ENCODE measurements around the gene LGR5. TPM values are rescaled to one million over a fixed set of nuclear protein-coding genes. Genes with fewer than 3 reads are reported as not detected.
"Not testable (repeated sequence)": the region's sequence is repeated elsewhere in the genome, so short reads cannot be mapped to it uniquely, and the experiment has no call there.

Gene LGR5
- total RNA-seq, 1 donor from 2014 or later, result 1.1 TPM

DNA sequence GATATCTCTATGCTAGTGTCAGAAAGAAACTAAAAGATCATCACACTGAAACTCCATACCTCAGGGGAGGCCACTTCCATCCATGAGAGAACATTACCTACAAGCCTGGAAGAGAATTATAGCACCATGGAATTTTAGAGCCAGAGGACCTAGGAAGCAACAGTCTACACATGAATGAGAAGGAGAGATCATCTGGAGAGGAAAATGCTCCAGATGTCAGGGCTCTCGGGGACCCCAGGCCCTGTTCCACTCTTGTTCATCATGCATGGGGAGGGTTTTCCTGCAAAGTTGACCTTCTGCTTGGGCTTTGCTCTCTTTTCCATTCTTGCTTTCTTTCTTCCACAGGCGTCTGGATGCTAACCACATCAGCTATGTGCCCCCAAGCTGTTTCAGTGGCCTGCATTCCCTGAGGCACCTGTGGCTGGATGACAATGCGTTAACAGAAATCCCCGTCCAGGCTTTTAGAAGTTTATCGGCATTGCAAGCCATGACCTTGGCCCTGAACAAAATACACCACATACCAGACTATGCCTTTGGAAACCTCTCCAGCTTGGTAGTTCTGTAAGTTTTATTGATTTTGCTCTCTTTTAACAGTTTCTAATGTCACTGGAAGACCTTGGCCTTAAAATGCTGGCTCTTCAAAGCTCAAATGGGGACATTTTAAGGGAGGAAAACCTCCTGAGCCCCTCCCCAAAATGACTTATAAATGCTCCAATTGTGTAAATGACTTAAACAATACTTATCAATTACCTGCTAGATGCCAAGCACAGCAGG, 113.3 kb downstream of the LGR5 start:
- Mint-ChIP-seq H3K27ac (ENCODE audit: unreplicated experiment) (no peak overlapping the region), H3K9me3 (ENCODE audit: unreplicated experiment) (no peaks in the 10 kb centered on the region), H3K27me3 (ENCODE audit: unreplicated experiment) (no peaks in the 10 kb centered on the region), H3K4me3 (ENCODE audit: unreplicated experiment) (no peak overlapping the region), H3K36me3 (ENCODE audit: low read depth, unreplicated experiment) (no peaks in the 10 kb centered on the region), H3K4me1 (ENCODE audit: unreplicated experiment) (peaks cover 2% of the 10 kb centered on the region)
- TF ChIP-seq, protein P1, sequence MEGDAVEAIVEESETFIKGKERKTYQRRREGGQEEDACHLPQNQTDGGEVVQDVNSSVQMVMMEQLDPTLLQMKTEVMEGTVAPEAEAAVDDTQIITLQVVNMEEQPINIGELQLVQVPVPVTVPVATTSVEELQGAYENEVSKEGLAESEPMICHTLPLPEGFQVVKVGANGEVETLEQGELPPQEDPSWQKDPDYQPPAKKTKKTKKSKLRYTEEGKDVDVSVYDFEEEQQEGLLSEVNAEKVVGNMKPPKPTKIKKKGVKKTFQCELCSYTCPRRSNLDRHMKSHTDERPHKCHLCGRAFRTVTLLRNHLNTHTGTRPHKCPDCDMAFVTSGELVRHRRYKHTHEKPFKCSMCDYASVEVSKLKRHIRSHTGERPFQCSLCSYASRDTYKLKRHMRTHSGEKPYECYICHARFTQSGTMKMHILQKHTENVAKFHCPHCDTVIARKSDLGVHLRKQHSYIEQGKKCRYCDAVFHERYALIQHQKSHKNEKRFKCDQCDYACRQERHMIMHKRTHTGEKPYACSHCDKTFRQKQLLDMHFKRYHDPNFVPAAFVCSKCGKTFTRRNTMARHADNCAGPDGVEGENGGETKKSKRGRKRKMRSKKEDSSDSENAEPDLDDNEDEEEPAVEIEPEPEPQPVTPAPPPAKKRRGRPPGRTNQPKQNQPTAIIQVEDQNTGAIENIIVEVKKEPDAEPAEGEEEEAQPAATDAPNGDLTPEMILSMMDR (IDR thresholded peaks at IDR 0.05; ENCODE audit: unreplicated experiment), result no peak
- DNase-seq (ENCODE audit: low spot score), result no peak

DNA sequence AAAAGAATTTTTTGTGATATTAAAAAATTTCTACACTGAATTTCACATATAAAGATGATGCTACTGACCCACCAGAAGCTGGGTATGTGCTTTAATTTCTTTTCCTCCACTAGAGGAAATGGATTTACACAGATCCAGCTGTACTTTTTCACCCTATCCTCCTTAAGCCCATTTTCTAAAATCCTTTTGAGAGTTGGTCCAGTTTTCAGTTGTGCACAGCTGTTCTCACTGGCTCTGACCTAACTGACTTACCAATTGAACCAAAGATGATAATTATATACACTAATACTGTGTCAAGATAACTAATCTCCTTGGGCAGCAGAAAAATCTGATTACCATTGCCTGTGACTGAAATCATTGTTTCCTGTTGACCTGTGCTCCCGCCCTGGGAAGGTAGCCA, 115.6 kb downstream of the LGR5 start:
- DNase-seq (ENCODE audit: low spot score), result no peak
- no peak overlapping the region for H3K27ac Mint-ChIP-seq (ENCODE audit: unreplicated experiment)
- H3K4me1 Mint-ChIP-seq (ENCODE audit: unreplicated experiment), result peaks cover 9% of the 10 kb centered on the region
- no peaks in the 10 kb centered on the region for H3K27me3 Mint-ChIP-seq (ENCODE audit: unreplicated experiment)
- TF ChIP-seq, protein P1 (IDR thresholded peaks at IDR 0.05; ENCODE audit: unreplicated experiment), result no peak
- no peaks in the 10 kb centered on the region for H3K36me3 Mint-ChIP-seq (ENCODE audit: low read depth, unreplicated experiment)
- no peak overlapping the region for H3K4me3 Mint-ChIP-seq (ENCODE audit: unreplicated experiment)
- no peaks in the 10 kb centered on the region for H3K9me3 Mint-ChIP-seq (ENCODE audit: unreplicated experiment)

DNA sequence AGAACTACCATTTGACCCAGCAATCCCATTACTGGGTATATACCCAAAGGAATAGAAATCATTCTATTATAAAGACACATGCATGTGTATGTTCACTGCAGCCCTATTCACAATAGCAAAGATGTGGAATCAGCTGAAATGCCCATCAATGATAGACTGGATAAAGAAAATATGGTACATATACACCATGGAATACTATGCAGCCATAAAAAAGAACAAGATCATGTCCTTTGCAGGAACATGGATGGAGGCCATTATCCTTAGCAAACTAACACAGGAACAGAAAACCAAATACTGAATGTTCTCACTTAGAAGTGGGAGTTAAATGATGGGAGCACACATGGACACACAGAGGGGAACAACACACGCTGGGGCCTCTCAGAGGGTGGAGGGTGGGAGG, 116.2 kb downstream of the LGR5 start:
- not testable (repeated sequence) for H3K27me3 Mint-ChIP-seq (ENCODE audit: unreplicated experiment); H3K9me3 Mint-ChIP-seq (ENCODE audit: unreplicated experiment); H3K4me1 Mint-ChIP-seq (ENCODE audit: unreplicated experiment); H3K27ac Mint-ChIP-seq (ENCODE audit: unreplicated experiment); H3K4me3 Mint-ChIP-seq (ENCODE audit: unreplicated experiment); DNase-seq (ENCODE audit: low spot score); H3K36me3 Mint-ChIP-seq (ENCODE audit: low read depth, unreplicated experiment)

DNA sequence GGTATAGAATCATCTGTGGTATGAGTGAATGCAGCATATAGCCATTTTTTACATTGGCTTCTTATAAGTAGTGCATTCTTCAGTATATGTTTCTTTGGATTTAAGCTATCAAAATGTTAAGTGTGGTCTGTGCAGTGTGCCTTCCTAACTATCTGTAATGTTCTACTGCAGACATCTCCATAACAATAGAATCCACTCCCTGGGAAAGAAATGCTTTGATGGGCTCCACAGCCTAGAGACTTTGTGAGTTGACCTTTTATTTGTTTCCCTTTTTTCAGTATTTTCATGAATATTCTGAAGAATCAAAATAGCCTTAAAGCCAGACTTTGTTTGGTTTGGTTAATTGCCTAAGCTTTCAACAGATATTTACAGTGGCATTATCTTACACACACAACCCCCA, 116.8 kb downstream of the LGR5 start:
- TF ChIP-seq, protein P1 (IDR thresholded peaks at IDR 0.05; ENCODE audit: unreplicated experiment), result no peak
- no peaks in the 10 kb centered on the region for H3K36me3 Mint-ChIP-seq (ENCODE audit: low read depth, unreplicated experiment)
- peaks cover 9% of the 10 kb centered on the region for H3K4me1 Mint-ChIP-seq (ENCODE audit: unreplicated experiment)
- H3K4me3 Mint-ChIP-seq (ENCODE audit: unreplicated experiment), result no peak overlapping the region
- no peaks in the 10 kb centered on the region for H3K9me3 Mint-ChIP-seq (ENCODE audit: unreplicated experiment)
- no peaks in the 10 kb centered on the region for H3K27me3 Mint-ChIP-seq (ENCODE audit: unreplicated experiment)
- DNase-seq (ENCODE audit: low spot score), result no peak
- H3K27ac Mint-ChIP-seq (ENCODE audit: unreplicated experiment), result no peak overlapping the region

DNA sequence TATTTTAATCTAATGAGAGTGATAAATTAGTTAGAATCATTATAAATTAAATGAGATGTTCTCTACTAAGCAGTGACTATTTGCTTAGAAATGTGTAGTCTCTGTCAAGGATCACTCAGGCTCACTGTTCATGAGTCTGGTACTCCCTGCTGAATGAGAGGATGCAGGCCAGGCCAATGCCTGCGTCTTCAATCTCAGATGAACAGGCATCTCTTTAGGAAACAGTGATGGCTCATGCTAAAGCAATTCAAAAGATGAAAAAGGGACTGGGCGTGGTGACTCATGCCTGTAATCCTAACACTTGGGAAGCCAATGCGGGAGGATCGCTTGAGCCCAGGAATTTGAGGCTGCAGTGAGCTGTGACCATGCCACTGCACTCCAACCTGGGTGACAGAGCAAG, 117.3 kb downstream of the LGR5 start:
- no peaks in the 10 kb centered on the region for H3K36me3 Mint-ChIP-seq (ENCODE audit: low read depth, unreplicated experiment)
- no peaks in the 10 kb centered on the region for H3K27me3 Mint-ChIP-seq (ENCODE audit: unreplicated experiment)

More for the DNA sequence above, 117.3 kb downstream of the LGR5 start:
- DNase-seq (ENCODE audit: low spot score), result no peak
- no peak overlapping the region for H3K27ac Mint-ChIP-seq (ENCODE audit: unreplicated experiment)
- H3K9me3 Mint-ChIP-seq (ENCODE audit: unreplicated experiment), result no peaks in the 10 kb centered on the region
- peaks cover 9% of the 10 kb centered on the region for H3K4me1 Mint-ChIP-seq (ENCODE audit: unreplicated experiment)
- TF ChIP-seq, protein P1 (IDR thresholded peaks at IDR 0.05; ENCODE audit: unreplicated experiment), result no peak
- no peak overlapping the region for H3K4me3 Mint-ChIP-seq (ENCODE audit: unreplicated experiment)

All from endothelial cell (in vitro differentiated cells).